HG02763 (cell line): ENCODE measurements around the gene PRSS36.
A peak's percentile ranks its signal among the peaks of the same experiment; 100 is the strongest.
"Not testable (repeated sequence)": the region's sequence is repeated elsewhere in the genome, so short reads cannot be mapped to it uniquely, and the experiment has no call there.

ENCODE experiments used
- ATAC-seq: cut with Tn5 transposase; IDR thresholded peaks from one replicate; pipeline ENCODE4 v1.9.1; 2021; ENCODE audit warnings: mild to moderate bottlenecking, moderate library complexity; ENCODE audit not compliant: unreplicated experiment

Gene PRSS36

GRCh38 chr16:31142109-31143010 is 7.5 kb downstream of the PRSS36 start:
- peak; percentile 90 for ATAC-seq

- no peak for ATAC-seq
These were observed 8.3 kb downstream of the PRSS36 start for GRCh38 chr16:31141489-31142108.

GRCh38 chr16:31141071-31141469 is 8.8 kb downstream of the PRSS36 start:
- ATAC-seq, result not testable (repeated sequence)

- ATAC-seq, result no peak
These were observed 11.0 kb downstream of the PRSS36 start for GRCh38 chr16:31138621-31139578.

GRCh38 chr16:31136822-31137499 is 12.9 kb downstream of the PRSS36 start:
- not testable (repeated sequence) for ATAC-seq

- no peak for ATAC-seq
These were observed 13.6 kb downstream of the PRSS36 start for GRCh38 chr16:31136287-31136662.

GRCh38 chr16:31135535-31136286 is 14.2 kb downstream of the PRSS36 start, which contains the start of gene PRSS8:
Gene PRSS8 (minus strand): TSS chr16:31135727. CDS start chr16:31135498, 229 bp downstream.
- no peak for ATAC-seq

- ATAC-seq, result no peak
These were observed 15.0 kb downstream of the PRSS36 start for GRCh38 chr16:31134625-31135534.

- ATAC-seq, result no peak
These were observed 15.7 kb downstream of the PRSS36 start for GRCh38 chr16:31134091-31134571.

GRCh38 chr16:31133046-31133501 is 16.8 kb downstream of the PRSS36 start:
- no peak for ATAC-seq

- no peak for ATAC-seq
These were observed 17.4 kb downstream of the PRSS36 start for GRCh38 chr16:31132303-31132979.

- ATAC-seq, result no peak
These were observed 18.0 kb downstream of the PRSS36 start for GRCh38 chr16:31131841-31132271.

- ATAC-seq, result no peak
These were observed 18.4 kb downstream of the PRSS36 start for GRCh38 chr16:31131416-31131815.

- no peak for ATAC-seq
These were observed 19.0 kb downstream of the PRSS36 start for GRCh38 chr16:31130899-31131298.

- no peak for ATAC-seq
These were observed 19.5 kb downstream of the PRSS36 start for GRCh38 chr16:31130336-31130891.

GRCh38 chr16:31129568-31130335 is 20.1 kb downstream of the PRSS36 start:
- no peak for ATAC-seq
